HG02885 (cell line): Measurements from ENCODE around the gene TRIM32.

Source experiments
- ATAC-seq: cut with Tn5 transposase; IDR thresholded peaks from one replicate; pipeline ENCODE4 v1.9.1; 2021; ENCODE audit warnings: mild to moderate bottlenecking; ENCODE audit not compliant: unreplicated experiment, poor library complexity

TRIM32 gene

DNA sequence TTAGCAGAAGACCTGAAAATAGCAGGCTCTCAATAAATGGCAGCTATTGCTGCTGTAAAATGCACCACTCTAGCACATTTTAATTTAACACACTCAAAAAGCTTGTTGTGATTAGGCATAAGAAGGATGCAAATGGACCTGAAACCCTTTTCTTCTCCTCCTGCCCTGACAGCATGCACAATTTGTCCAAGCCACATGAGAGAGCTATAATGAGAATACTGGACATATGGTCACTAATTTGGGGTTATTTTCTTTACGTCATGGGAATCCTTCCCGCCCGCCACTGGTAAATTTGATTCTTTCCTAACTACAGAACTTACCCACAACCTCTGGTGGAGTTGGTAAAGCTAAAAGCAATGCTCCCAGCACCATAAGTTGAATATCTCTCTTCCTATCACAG is 62.1 kb downstream of the TRIM32 start:
- ATAC-seq: no peak

- no peak for ATAC-seq
These were observed 62.7 kb downstream of the TRIM32 start for GRCh38 chr9:116749772-116750171.

DNA sequence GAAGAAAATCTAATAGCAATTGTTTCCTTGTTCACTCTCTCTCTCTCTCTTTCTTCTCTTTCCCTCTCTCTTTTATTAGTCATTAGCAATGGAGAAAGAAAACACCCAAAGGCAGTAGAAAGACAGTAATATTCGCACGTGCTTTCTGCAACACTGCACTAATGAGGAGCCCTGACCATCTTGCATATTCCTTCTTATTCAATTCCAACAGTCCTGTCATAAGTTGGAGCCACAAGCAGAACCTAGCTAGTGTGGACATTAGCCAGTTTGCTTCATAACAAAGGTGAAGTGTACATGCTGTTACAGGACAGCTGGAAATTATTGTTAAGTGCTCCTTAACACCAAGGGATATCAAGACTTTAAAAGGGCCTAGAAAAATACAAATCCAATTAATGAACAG is 63.4 kb downstream of the TRIM32 start:
- no peak for ATAC-seq
